ENCODE data around the gene R3HDML.

R3HDML gene

DNA sequence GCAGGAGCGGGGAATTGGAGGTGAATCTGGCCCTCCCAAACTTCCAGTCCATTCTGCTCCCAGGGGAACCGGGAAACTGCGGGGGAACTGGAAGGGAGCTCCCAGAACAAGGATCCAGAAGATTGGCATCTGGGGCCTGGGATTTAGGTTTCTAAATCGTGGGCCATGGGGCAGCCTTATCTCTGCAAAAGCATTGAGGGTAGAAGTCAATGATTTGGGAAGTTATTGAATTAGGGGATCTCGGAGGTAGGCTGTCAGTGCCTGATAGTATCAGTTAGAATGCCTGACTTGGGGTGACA is 63.8 kb downstream of the R3HDML start:
- peaks cover 0 to 23% of the 10 kb centered on the region in 2 donors for H3K27me3 ChIP-seq
- no peaks in the 10 kb centered on the region for H3K4me1 ChIP-seq
- DNase-seq = no peak
- H3K4me3 ChIP-seq = no peak overlapping the region
- no peaks in the 10 kb centered on the region for H3K9me3 ChIP-seq
- H3K36me3 ChIP-seq = no peaks in the 10 kb centered on the region
- TF ChIP-seq, protein P1, sequence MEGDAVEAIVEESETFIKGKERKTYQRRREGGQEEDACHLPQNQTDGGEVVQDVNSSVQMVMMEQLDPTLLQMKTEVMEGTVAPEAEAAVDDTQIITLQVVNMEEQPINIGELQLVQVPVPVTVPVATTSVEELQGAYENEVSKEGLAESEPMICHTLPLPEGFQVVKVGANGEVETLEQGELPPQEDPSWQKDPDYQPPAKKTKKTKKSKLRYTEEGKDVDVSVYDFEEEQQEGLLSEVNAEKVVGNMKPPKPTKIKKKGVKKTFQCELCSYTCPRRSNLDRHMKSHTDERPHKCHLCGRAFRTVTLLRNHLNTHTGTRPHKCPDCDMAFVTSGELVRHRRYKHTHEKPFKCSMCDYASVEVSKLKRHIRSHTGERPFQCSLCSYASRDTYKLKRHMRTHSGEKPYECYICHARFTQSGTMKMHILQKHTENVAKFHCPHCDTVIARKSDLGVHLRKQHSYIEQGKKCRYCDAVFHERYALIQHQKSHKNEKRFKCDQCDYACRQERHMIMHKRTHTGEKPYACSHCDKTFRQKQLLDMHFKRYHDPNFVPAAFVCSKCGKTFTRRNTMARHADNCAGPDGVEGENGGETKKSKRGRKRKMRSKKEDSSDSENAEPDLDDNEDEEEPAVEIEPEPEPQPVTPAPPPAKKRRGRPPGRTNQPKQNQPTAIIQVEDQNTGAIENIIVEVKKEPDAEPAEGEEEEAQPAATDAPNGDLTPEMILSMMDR (IDR thresholded peaks at IDR 0.05) = no peak
- H3K27ac ChIP-seq = no peak overlapping the region
- intact Hi-C loops (cut with DNase I; ENCODE audit: low total_unique reads) = no loop called here

All from tibial artery (tissue), 4 donors.